AG09309 (cell line): ENCODE measurements around the gene VPS35L.

Source experiments
- DNase-seq: peaks from one replicate; pipeline ENCODE4 v3.0.0-alpha.2; 2010; ENCODE audit warnings: low read depth
- H3K4me3 ChIP-seq: 2 replicates; pipeline ENCODE4 v1.5.1; 2011; ENCODE audit warnings: mild to moderate bottlenecking, low read depth, low read length, moderate library complexity; ENCODE audit not compliant: control insufficient read depth
- CTCF ChIP-seq: IDR thresholded peaks from 2 replicates; pipeline ENCODE4 v1.5.1; 2011; ENCODE audit warnings: mild to moderate bottlenecking, low read depth, low read length, inconsistent platforms; ENCODE audit not compliant: insufficient read depth, control insufficient read depth; ENCODE audit errors: missing control alignments

The VPS35L gene

DNA sequence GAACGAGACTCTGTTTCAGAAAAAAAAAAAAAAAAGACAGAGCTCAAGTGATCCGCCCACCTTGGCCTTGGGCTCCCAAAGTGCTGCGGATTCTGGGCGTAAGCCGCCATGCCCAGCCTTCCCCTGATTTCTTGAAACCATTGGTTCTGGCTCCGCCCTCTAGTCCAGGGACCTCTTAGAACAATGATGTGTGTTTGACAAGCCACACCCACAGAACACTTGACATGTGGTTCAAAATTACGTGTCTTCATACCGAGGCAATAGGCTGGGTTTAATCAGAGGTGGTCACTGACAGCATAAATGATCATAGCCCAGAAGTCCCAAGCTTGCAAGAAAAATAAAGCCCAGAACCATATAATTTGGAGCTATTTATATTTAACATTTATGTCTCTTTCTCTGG, 139.5 kb downstream of the VPS35L start:
- no peak overlapping the region for H3K4me3 ChIP-seq
- TF ChIP-seq CTCF: no peak
- no peak for DNase-seq

DNA sequence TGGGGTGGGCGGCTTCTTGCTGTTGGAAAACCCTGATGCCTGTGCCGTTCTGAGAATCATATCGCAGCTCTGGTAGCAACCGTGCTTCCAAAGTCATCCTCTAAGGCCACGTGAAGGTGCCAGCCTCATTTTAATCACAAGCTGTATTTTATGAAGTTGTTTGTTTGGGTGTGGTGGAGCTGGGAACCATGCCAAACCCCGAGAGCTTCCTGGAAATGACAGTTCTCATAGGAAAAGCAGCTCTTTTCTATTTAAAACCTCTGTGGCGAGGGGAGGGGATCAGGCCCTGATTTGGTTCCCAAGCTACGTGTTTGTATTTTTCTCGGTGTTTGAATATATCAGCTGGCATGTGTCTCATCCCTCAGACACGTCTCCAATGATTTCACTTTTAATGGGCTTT, 140.8 kb downstream of the VPS35L start:
- H3K4me3 ChIP-seq: no peak overlapping the region
- DNase-seq: peak; percentile 79
- no peak for TF ChIP-seq CTCF

DNA sequence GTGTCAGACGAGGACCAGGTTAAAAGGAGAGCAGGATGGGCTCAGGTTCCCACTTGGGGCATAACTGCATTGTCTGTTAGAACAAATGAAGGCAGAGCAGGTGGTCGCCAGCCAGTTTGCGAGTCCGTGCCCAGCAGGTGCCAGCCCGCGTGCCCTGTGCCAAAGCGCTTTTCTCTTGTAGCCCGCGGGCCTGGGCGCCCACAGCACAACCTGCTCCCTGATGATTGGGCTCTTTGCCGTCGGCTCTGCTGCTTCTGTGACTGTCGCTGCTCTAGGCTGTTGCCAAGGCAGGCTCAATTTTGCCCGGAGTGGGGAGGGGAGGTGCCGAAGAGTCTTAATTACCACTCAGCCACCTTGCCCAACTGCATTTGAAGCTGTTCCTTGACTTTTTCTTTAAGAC, 141.5 kb downstream of the VPS35L start:
- no peak for TF ChIP-seq CTCF
- H3K4me3 ChIP-seq: no peak overlapping the region
- DNase-seq: no peak

DNA sequence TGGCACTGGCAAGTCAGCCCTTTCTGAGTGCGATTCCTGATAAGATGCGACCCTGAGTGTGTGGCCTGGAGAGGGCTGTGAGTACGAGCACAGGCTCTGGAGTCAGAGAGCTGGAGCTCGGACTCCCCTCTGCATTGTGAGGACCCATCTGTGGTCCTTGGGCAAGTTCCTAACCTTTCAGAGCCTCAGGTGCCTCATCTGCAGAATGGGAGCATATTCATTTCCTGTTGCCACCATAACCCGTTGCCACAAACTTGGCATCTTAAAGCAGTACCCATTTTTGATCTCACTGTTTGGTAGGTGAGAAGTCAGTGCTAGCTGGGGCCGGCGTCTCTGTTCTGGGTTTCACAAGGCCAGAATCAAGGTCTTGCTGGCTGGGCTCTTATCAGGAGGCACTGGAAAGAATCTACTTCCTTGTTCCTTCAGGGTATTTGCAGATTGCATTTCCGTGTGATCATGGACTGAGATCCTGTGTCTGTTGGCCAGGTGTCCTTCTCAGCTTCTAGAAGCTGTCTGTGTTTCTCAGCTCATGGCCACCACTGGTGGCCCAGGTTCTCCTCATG, 142.3 kb downstream of the VPS35L start:
- TF ChIP-seq CTCF: no peak
- no peak for DNase-seq
- H3K4me3 ChIP-seq: no peak overlapping the region

DNA sequence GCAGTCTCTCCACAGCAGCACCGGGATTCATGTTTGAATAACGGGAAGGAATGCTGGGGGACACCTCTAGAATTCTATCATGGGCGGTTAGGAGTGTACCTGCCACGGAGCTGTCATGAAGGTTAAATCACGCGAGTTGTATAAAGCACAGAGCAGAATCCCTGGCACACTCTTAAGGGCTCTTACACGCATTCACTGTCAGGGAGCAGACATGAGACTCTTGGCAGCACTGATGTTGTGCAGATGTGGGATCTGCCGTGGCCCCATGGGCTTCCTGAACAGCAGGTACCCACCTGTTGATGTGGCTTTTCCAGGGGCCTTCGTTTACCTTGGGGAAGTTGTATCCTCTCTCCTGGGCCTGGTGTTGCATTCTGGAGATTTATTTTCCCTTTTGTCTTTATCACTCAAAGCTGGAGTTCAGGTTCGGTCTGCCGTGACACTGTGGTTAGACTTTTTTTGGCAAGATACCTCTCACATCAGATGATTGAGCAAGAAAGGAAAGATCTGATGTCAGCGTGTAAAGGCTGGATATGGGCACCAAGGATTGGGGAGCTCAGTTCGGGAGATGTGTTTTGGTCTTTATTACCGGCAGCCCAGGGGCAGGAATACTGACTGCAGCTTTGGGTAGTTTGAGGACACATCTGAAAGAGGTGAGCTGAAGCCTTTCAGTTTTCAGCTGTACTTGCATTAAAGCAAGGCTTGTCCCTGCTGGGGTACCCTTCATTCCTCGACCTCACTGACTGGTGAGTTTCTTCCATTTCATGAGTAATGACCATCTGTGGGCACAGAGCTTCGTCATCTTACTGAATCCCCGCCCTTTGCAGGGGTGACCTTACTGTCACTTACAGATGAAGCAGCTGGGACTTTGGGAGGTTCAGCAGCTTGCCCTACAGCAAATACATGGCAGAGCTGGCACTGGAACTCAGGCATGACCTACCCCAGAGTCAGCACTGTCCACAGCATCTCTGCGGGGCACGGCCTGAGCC, 143.3 kb downstream of the VPS35L start:
- no peak overlapping the region for H3K4me3 ChIP-seq
- peak; percentile 55 for DNase-seq
- TF ChIP-seq CTCF: no peak

GRCh38 chr16:19699472-19699871, 144.0 kb downstream of the VPS35L start:
- no peak for DNase-seq
- no peak for TF ChIP-seq CTCF
- no peak overlapping the region for H3K4me3 ChIP-seq
